Gastroesophageal sphincter (tissue), 3 donors: Measurements from ENCODE around the gene HIPK4.

ENCODE experiments used
- EP300 ChIP-seq: sonication (generic); formaldehyde crosslinking; IDR thresholded peaks from one replicate; pipeline ENCODE4 v1.6.1; 2017; ENCODE audit warnings: antibody characterized with exemption, mild to moderate bottlenecking
- POLR2A ChIP-seq, 2 donors: fragments of 450-650 bp; IDR thresholded peaks; one replicate each; pipeline ENCODE4 v1.6.1; 2017; ENCODE audit warnings: antibody characterized with exemption in 2 of 2, mild to moderate bottlenecking in 2 of 2, moderate library complexity in 1 of 2
- POLR2AphosphoS5 ChIP-seq: sonication (generic); formaldehyde crosslinking; IDR thresholded peaks from one replicate; pipeline ENCODE4 v1.6.1; 2017; ENCODE audit warnings: antibody characterized with exemption
- TF ChIP-seq, protein P1 (sequence below), 4 experiments: fragments of 200-600 bp in 2 of 4; fragments of 450-650 bp in 2 of 4; sonication (generic) in 1 of 4; IDR thresholded peaks; one replicate each; pipeline ENCODE4 v1.5.1; 2017 to 2019; ENCODE audit warnings: antibody characterized with exemption in 4 of 4, mild to moderate bottlenecking in 2 of 4, moderate library complexity in 2 of 4

DNA sequence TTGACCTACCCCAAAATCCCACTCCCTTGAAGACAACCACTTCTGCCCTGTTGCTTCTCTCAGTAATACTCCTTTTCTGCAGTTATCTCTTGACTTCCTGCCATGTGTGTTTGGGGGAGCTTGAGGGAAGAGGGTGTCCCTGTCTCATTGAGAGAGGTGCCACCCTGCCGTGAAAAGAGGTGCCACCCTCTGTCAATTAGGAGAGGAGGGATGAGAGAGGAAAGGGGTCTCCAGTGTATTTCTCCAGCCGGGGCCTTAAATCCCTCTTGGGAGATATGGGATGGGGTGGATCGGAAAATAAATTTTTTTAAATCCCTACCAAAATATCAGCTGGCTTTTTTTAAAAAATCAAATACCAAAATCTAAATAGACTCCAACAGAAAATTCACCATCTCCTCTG is 25.0 kb downstream of the HIPK4 start:
- TF ChIP-seq, protein P1, sequence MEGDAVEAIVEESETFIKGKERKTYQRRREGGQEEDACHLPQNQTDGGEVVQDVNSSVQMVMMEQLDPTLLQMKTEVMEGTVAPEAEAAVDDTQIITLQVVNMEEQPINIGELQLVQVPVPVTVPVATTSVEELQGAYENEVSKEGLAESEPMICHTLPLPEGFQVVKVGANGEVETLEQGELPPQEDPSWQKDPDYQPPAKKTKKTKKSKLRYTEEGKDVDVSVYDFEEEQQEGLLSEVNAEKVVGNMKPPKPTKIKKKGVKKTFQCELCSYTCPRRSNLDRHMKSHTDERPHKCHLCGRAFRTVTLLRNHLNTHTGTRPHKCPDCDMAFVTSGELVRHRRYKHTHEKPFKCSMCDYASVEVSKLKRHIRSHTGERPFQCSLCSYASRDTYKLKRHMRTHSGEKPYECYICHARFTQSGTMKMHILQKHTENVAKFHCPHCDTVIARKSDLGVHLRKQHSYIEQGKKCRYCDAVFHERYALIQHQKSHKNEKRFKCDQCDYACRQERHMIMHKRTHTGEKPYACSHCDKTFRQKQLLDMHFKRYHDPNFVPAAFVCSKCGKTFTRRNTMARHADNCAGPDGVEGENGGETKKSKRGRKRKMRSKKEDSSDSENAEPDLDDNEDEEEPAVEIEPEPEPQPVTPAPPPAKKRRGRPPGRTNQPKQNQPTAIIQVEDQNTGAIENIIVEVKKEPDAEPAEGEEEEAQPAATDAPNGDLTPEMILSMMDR (IDR thresholded peaks at IDR 0.05), result no peak
- TF ChIP-seq POLR2AphosphoS5 (no peak), EP300 (no peak), POLR2A (IDR thresholded peaks at IDR 0.05) (no peak)
